Skeletal muscle tissue (tissue), 4 donors: Measurements from ENCODE around the gene EEF1G. TPM values are rescaled to one million over a fixed set of nuclear protein-coding genes. Genes with fewer than 3 reads are reported as not detected.

Source experiments
- H3K27ac ChIP-seq: one replicate; pipeline ENCODE4 v1.7.0; 2013; ENCODE audit warnings: mild to moderate bottlenecking, low read depth, low read length, inconsistent platforms
- H3K27me3 ChIP-seq, 3 donors: one replicate each; pipeline ENCODE4 v1.7.0; 2013; ENCODE audit warnings: low read length in 3 of 3; ENCODE audit not compliant: control insufficient read depth in 3 of 3, insufficient read depth in 3 of 3
- H3K36me3 ChIP-seq, 3 donors: one replicate each; pipeline ENCODE4 v1.7.0; 2013; ENCODE audit warnings: low read length in 3 of 3; ENCODE audit not compliant: control insufficient read depth in 3 of 3, insufficient read depth in 3 of 3
- H3K4me1 ChIP-seq, 3 donors: one replicate each; pipeline ENCODE4 v1.7.0; 2013; ENCODE audit warnings: low read length in 3 of 3, mild to moderate bottlenecking in 3 of 3; ENCODE audit not compliant: control insufficient read depth in 3 of 3, insufficient read depth in 3 of 3
- H3K4me3 ChIP-seq, 3 donors: one replicate each; pipeline ENCODE4 v1.7.0; 2013; ENCODE audit warnings: low read length in 3 of 3
- H3K9ac ChIP-seq, 3 donors: one replicate each; pipeline ENCODE4 v1.7.0; 2013; ENCODE audit warnings: low read length in 3 of 3, mild to moderate bottlenecking in 3 of 3, moderate library complexity in 2 of 3, low read depth in 1 of 3
- H3K9me3 ChIP-seq, 3 donors: one replicate each; pipeline ENCODE4 v1.7.0; 2013; ENCODE audit warnings: low read length in 3 of 3; ENCODE audit not compliant: control insufficient read depth in 3 of 3
- total RNA-seq: library from RNA; depleted of rRNA; stranded (reverse); fragments of >200 nt; gene quantifications from one replicate; pipeline ENCODE4 v1.2.3, GENCODE V29; 2014
- donor health status: Osteomylitis.

Gene EEF1G
- total RNA-seq, 1 donor from 2014 or later: 2,520 TPM

DNA sequence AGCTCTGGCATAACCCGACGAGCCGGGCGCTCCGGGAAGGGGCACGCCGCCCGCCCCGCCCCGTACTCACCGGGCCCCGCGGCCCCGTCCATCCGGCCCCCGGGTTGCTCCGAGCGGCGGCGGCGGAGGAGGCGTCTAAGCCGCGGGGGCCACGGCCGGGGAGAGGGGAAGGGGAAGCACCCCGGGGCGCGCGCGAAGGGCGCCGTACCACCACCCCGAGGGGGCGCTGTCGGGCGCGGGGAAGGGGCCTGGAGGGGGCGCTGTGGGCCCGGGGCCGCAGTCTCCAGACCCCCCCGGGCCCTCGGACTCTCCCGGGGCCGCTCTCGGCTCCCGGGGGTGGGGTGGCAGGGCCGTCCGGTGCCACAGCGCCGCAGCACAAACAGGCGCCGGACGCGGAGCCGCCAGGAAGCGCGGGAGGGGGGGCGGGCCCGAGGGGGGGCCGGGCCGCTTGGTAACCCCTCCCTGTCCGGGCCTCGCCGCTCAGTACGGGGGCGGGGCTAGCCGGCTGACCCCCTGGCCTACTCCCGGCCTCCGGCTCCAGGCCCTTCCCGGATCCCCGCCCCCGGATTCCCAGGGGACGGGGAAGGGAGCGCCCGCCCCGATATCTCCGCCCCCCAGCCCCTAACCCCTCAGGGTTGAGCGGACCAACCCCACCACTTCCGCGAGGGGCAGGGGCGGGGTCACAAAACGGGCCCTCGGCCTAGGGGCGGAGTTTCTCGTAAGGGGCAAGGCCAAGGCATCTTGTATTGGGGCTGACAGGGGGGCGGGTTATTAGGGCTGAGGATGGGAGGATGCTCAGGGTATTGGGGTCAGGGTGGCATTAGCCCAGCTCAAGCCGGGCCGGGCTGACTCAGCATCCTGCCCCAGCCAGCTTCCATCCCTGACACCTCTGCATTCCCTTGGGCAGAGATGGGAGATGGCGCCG lies 38.9 kb upstream of the EEF1G start, which contains the start of the genes EML3 and ROM1:
Gene EML3, minus strand, starts transcription at position 410 of the 925 bp plus-strand sequence. Its CDS starts 318 bp downstream, at position 92.
Gene ROM1, plus strand, starts transcription at position 892 of the 925 bp plus-strand sequence. Its CDS starts 25 bp downstream, at position 917.
- Histone ChIP-seq H3K36me3 (peaks cover 18 to 38% (median 22%) of the 10 kb centered on the region in 3 donors), H3K27ac (peak within 1 kb of the TSS; percentile 83), H3K27me3 (no peaks in the 10 kb centered on the region), H3K4me1 (peaks cover 15 to 27% (median 21%) of the 10 kb centered on the region in 3 donors), H3K4me3 (peak within 1 kb of the TSS; percentile 62 to 86 (median 83)), H3K9me3 (no peaks in the 10 kb centered on the region), H3K9ac (peak within 1 kb of the TSS; percentile 68 to 83 (median 83))

DNA sequence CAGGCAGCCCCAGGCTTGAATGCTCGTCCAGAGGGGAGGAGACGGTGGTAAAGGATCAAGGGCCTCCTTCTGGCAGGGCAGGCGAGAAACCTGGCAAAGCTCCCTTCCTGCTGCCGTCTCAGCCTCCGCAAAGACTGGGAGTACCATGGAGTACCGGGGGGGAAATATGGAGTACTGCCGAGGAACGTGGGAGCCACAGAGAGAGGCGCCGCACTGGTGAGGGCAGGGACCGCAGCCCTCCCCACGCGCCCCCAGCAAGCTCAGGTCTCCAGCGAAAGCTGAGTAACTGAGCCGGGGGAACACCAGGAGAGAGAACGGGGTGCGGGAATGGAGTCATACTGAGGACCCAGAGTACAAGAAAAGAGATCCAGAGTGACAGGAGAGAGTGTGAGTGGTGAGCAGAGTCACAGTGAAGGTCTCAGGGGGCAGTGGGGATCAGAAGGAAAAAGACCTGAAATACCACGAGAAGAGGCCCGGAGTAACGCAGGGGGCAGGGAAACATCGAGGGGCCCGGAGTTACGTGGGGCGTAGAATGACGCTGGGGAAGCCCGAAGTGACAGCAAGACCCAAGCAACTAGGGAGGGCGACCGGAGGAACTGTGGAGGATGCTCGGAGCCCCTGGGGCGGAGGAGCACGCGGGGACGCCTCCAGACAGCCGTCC lies 38.1 kb upstream of the EEF1G start:
- Histone ChIP-seq H3K27me3 (no peaks in the 10 kb centered on the region), H3K4me1 (peaks cover 15 to 27% (median 21%) of the 10 kb centered on the region in 3 donors), H3K36me3 (peaks cover 15 to 38% (median 17%) of the 10 kb centered on the region in 3 donors), H3K27ac (peak overlapping the region; percentile 83), H3K9me3 (no peaks in the 10 kb centered on the region), H3K4me3 (peak overlapping the region; percentile 62 to 86 (median 83)), H3K9ac (peak overlapping the region; percentile 68 to 83 (median 83))

DNA sequence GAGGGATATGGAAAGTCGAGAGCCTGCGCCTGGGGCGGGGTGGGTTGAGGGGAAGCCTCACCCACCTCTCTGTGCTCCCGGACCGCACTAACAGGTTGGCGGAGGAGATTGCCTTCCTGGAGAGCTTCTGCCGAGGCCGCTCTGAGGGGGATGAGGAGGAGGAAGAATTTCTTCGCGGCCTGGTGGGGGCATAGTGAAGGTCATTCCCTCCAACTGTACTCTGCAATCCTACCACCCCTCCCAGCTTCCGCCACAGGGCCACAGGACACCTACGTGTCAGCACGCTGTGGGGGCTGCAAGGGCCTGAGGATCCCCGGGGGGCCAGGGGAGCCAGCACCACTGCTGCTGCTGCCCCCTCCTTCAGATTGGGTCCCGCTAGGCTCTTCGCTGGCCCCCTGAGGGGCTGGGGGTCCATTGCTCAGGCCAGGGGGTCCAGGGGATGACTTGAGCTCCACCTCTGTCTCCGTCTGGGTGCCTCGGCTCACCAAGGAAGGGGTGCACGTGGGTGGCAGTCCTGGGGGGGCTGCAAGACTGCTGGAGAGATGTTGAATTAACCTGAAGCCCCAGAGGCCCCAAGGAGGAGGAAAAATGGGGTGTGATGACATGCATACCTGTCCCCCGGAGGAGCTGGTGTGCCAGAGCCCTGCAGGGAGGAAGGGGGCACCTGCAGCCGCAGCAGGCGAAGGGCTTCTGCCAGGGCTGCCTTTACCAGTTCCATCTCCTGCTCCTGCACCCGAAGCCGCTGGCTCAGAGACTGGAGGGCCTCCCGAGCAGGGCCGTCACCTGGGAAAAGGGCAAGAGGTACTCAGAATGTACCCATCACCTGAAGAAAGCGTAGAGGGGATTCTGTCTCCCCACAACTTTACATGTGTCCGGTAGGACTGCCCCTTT lies 37.4 kb upstream of the EEF1G start:
- H3K4me1 ChIP-seq: peaks cover 15 to 27% (median 21%) of the 10 kb centered on the region in 3 donors
- no peaks in the 10 kb centered on the region for H3K27me3 ChIP-seq
- peak overlapping the region; percentile 68 to 83 (median 83) for H3K9ac ChIP-seq
- H3K36me3 ChIP-seq: peaks cover 9 to 35% (median 16%) of the 10 kb centered on the region in 3 donors
- peak overlapping the region; percentile 62 to 86 (median 83) for H3K4me3 ChIP-seq
- peak overlapping the region; percentile 83 for H3K27ac ChIP-seq
- no peaks in the 10 kb centered on the region for H3K9me3 ChIP-seq

DNA sequence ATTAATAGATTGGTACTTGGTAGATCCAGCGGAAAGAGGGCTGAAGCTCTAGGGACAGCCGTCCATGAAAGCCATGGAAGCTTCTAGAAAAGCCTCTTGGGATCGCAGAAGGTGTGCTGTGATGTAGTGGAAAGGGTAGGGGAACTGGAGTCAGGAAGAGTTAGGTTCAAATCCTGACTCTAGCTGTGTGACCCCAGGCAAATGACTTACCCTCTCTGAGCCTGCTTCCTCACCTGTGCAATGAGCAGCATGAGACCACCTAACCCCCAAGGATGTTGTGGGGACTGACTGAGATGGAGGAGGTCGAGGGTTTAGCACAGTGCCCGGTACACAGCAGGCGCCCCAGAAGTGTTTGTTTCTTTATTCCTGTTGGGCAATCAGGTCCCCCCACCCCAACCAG lies 36.7 kb upstream of the EEF1G start:
- Histone ChIP-seq H3K4me1 (peaks cover 15 to 27% (median 21%) of the 10 kb centered on the region in 3 donors), H3K36me3 (peaks cover 15 to 35% (median 19%) of the 10 kb centered on the region in 3 donors), H3K9me3 (no peaks in the 10 kb centered on the region), H3K4me3 (no peak overlapping the region), H3K27me3 (no peaks in the 10 kb centered on the region), H3K27ac (no peak overlapping the region), H3K9ac (no peak overlapping the region)

DNA sequence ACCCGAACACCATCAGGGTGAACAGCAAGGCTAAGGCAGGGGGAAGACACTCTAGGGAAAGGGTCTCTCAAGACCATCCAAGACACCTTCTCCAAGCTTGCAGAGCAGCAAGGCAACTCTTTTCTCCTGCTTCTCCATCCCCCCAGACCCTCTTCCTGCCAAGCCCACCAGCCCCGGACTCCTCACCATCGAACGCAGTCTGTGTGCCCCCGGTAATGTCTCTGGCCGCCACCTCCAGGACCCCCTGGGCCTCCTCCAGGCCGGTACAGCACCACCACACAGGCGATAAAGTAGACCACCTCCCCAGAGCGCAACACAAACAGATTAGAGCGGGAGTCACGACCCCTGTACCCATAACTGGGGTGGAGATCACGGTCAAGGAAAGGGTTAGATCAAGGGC lies 35.1 kb upstream of the EEF1G start:
- H3K4me1 ChIP-seq: peaks cover 15 to 27% (median 21%) of the 10 kb centered on the region in 3 donors

DNA sequence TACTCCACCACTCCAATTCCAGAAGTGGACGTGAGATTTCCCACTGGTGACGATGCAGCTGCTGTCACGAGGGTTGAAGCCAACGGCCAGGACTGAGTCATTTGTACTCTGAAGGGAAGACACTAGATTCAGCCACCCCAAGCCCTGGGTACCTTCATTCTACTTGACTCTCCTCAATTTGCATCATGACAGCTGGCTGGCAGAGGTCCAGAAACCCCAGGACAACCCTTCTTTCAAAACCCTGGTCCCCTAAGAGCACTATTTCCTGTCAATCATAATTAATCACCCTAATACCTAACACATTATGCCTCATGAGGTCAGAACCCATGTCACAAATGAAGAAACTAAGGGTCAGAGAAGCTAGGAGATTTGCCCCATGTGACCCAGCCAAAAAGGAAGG lies 34.0 kb upstream of the EEF1G start:
- Histone ChIP-seq H3K27me3 (no peaks in the 10 kb centered on the region), H3K9ac (no peak overlapping the region), H3K27ac (no peak overlapping the region), H3K9me3 (no peaks in the 10 kb centered on the region), H3K4me1 (peaks cover 18 to 26% (median 21%) of the 10 kb centered on the region in 3 donors), H3K36me3 (peaks cover 15 to 28% (median 21%) of the 10 kb centered on the region in 3 donors), H3K4me3 (no peak overlapping the region)

More for the DNA sequence above, 35.1 kb upstream of the EEF1G start:
- no peak overlapping the region for H3K9ac ChIP-seq
- peaks cover 15 to 28% (median 21%) of the 10 kb centered on the region in 3 donors for H3K36me3 ChIP-seq
- no peak overlapping the region for H3K27ac ChIP-seq
- no peaks in the 10 kb centered on the region for H3K27me3 ChIP-seq
- H3K4me3 ChIP-seq: no peak overlapping the region
- H3K9me3 ChIP-seq: no peaks in the 10 kb centered on the region

DNA sequence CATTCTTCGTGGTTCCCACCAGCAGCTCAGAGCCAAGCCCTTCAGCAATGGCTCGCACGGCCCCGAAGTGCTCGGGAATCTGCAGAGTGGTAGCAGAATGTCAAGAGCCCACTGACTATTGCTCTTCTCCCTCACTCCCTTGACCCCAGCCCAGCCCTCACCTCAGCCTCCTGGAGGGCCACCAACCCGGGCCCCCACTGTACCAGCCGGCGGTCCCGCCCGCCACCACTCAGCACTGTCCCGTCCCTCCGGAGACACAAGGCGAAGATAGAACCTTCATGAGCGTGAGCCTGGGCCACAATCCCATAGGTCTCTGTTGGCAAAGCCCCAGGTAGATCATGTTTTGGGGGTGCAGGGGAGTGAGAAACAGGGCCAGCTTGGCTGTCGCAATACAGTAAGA lies 32.2 kb upstream of the EEF1G start:
- Histone ChIP-seq H3K27me3 (no peaks in the 10 kb centered on the region), H3K36me3 (peaks cover 15 to 28% (median 21%) of the 10 kb centered on the region in 3 donors), H3K27ac (no peak overlapping the region), H3K4me1 (peaks cover 15 to 18% (median 17%) of the 10 kb centered on the region in 3 donors), H3K9ac (no peak overlapping the region), H3K4me3 (no peak overlapping the region), H3K9me3 (no peaks in the 10 kb centered on the region)

DNA sequence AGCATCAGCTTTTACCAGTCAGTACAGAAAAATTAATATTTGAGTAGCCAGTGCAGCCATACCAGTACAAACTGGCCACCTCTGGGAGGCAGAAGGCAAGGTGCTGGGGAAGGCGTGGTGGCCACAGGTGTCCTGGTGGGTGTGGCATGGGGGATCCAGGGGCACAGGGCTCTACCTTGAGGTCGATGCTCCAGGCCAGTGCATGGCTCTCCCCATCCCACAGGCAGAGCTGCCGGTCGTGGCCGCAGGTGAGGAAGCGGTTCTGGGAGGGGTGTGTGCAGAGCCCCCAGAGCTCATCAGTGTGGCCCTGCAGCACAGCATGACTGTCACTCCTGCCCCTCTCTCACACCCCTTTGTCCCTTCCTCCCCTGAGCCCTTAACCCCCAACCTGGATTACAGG lies 31.8 kb upstream of the EEF1G start:
- Histone ChIP-seq H3K4me3 (no peak overlapping the region), H3K36me3 (peaks cover 15 to 26% (median 21%) of the 10 kb centered on the region in 3 donors), H3K27ac (no peak overlapping the region), H3K4me1 (peaks cover 18 to 22% (median 20%) of the 10 kb centered on the region in 3 donors), H3K27me3 (no peaks in the 10 kb centered on the region), H3K9ac (no peak overlapping the region), H3K9me3 (no peaks in the 10 kb centered on the region)

DNA sequence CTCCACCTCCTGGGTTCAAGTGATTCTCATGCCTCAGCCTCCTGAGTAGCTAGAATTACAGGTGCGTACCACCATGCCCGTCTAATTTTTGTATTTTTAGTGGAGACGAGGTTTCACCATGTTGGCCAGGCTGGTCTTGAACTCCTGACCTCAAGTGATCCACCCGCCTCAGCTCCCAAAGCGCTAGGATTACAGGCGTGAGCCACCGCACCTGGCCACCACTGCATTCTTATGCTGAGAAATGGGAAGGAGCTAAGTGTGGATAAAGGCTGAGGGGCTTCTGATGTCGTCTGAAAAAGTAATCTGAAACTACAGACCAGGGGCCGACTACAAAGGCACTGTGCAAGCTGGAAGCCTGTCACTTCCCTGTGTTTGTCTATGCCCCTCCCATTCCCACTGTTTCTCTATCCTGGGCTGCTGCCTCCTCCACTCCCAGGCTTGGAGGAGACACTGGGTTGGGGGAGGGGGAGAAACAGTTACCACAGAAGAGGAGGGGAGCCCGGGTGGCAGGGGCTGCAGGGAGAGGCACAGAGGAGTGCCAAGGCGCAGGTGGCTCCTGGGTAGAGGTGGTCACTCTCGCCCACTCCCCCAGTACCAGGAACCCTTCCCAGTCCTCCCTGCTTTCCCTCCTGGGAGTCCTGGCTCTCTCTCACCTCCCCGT lies 30.9 kb upstream of the EEF1G start:
- H3K27ac ChIP-seq: no peak overlapping the region
- H3K27me3 ChIP-seq: no peaks in the 10 kb centered on the region
- H3K9ac ChIP-seq: no peak overlapping the region
- peaks cover 23 to 30% (median 26%) of the 10 kb centered on the region in 3 donors for H3K4me1 ChIP-seq
- no peaks in the 10 kb centered on the region for H3K9me3 ChIP-seq
- no peak overlapping the region for H3K4me3 ChIP-seq
- peaks cover 19 to 21% (median 21%) of the 10 kb centered on the region in 3 donors for H3K36me3 ChIP-seq
